ENCODE results near the gene DYNC1LI1. TPM values are rescaled to one million over a fixed set of nuclear protein-coding genes. Genes with fewer than 3 reads are reported as not detected.
A peak's percentile ranks its signal among the peaks of the same experiment; 100 is the strongest.

The DYNC1LI1 gene
- total RNA-seq, 1 donor from 2014 or later, result 35.9 TPM

GRCh38 chr3:32577174-32577573, 6.5 kb upstream of the DYNC1LI1 start:
- no peak for DNase-seq (ENCODE audit: low spot score)
- Mint-ChIP-seq H3K9me3 (no peaks in the 10 kb centered on the region), H3K36me3 (ENCODE audit: low read depth) (no peaks in the 10 kb centered on the region), H3K27me3 (ENCODE audit: insufficient read depth) (no peaks in the 10 kb centered on the region), H3K4me3 (no peak overlapping the region), H3K4me1 (ENCODE audit: low read depth) (peaks cover 12% of the 10 kb centered on the region), H3K27ac (no peak overlapping the region)
- intact Hi-C loops (cut with micrococcal nuclease), result loop anchor here (1.0 kb wide), 1 partner anchor 8 kb away; no protein-coding TSS in a partner anchor

- Mint-ChIP-seq H3K36me3 (ENCODE audit: low read depth) (no peaks in the 10 kb centered on the region), H3K9me3 (no peaks in the 10 kb centered on the region), H3K4me3 (no peak overlapping the region), H3K27me3 (ENCODE audit: insufficient read depth) (no peaks in the 10 kb centered on the region), H3K27ac (no peak overlapping the region), H3K4me1 (ENCODE audit: low read depth) (peaks cover 18% of the 10 kb centered on the region)
- no peak for DNase-seq (ENCODE audit: low spot score)
- intact Hi-C loops (cut with micrococcal nuclease), result no loop called here
Observed at GRCh38 chr3:32575451-32576113, 4.9 kb upstream of the DYNC1LI1 start.

- H3K27ac Mint-ChIP-seq, result peak overlapping the region; percentile 88
- H3K27me3 Mint-ChIP-seq (ENCODE audit: insufficient read depth), result no peaks in the 10 kb centered on the region
- H3K36me3 Mint-ChIP-seq (ENCODE audit: low read depth), result peaks cover 5% of the 10 kb centered on the region
- peaks cover 22% of the 10 kb centered on the region for H3K4me1 Mint-ChIP-seq (ENCODE audit: low read depth)
- DNase-seq (ENCODE audit: low spot score), result no peak
- peak overlapping the region; percentile 87 for H3K4me3 Mint-ChIP-seq
- H3K9me3 Mint-ChIP-seq, result no peaks in the 10 kb centered on the region
- intact Hi-C loops (cut with micrococcal nuclease), result loop anchor here (2.0 to 5.0 kb wide), 4 partner anchors 178 to 870 kb away; partner anchors contain the start of genes CMTM8 and UBP1
Observed at GRCh38 chr3:32571192-32571485, 481 bp upstream of the DYNC1LI1 start.

GRCh38 chr3:32569540-32570420, 878 bp downstream of the DYNC1LI1 start:
- H3K27me3 Mint-ChIP-seq (ENCODE audit: insufficient read depth), result no peaks in the 10 kb centered on the region
- H3K4me3 Mint-ChIP-seq, result peak overlapping the region; percentile 91
- intact Hi-C loops (cut with micrococcal nuclease), result loop anchor here (1.0 to 5.0 kb wide), 9 partner anchors 8 to 871 kb away; partner anchors contain the start of genes CMTM6, CMTM8, CNOT10 and CRTAP
- peak; percentile 42 for DNase-seq (ENCODE audit: low spot score)
- peaks cover 22% of the 10 kb centered on the region for H3K4me1 Mint-ChIP-seq (ENCODE audit: low read depth)
- peaks cover 6% of the 10 kb centered on the region for H3K36me3 Mint-ChIP-seq (ENCODE audit: low read depth)
- peak overlapping the region; percentile 71 for H3K27ac Mint-ChIP-seq
- no peaks in the 10 kb centered on the region for H3K9me3 Mint-ChIP-seq

- Mint-ChIP-seq H3K9me3 (no peaks in the 10 kb centered on the region), H3K27ac (no peak overlapping the region), H3K27me3 (ENCODE audit: insufficient read depth) (no peaks in the 10 kb centered on the region), H3K4me3 (peak overlapping the region; percentile 91), H3K4me1 (ENCODE audit: low read depth) (peaks cover 22% of the 10 kb centered on the region), H3K36me3 (ENCODE audit: low read depth) (peaks cover 8% of the 10 kb centered on the region)
- no peak for DNase-seq (ENCODE audit: low spot score)
- intact Hi-C loops (cut with micrococcal nuclease), result loop anchor here (1.0 kb wide), 1 partner anchor 8 kb away; no protein-coding TSS in a partner anchor
Observed at GRCh38 chr3:32568953-32569352, 1.7 kb downstream of the DYNC1LI1 start.

GRCh38 chr3:32564195-32564594, 6.5 kb downstream of the DYNC1LI1 start:
- no peak for DNase-seq (ENCODE audit: low spot score)
- H3K9me3 Mint-ChIP-seq, result no peaks in the 10 kb centered on the region
- intact Hi-C loops (cut with micrococcal nuclease), result no loop called here
- H3K27ac Mint-ChIP-seq, result no peak overlapping the region
- H3K27me3 Mint-ChIP-seq (ENCODE audit: insufficient read depth), result no peaks in the 10 kb centered on the region
- peaks cover 14% of the 10 kb centered on the region for H3K36me3 Mint-ChIP-seq (ENCODE audit: low read depth)
- H3K4me1 Mint-ChIP-seq (ENCODE audit: low read depth), result peaks cover 8% of the 10 kb centered on the region
- no peak overlapping the region for H3K4me3 Mint-ChIP-seq

- Mint-ChIP-seq H3K36me3 (ENCODE audit: low read depth) (peaks cover 14% of the 10 kb centered on the region), H3K9me3 (no peaks in the 10 kb centered on the region), H3K4me1 (ENCODE audit: low read depth) (no peaks in the 10 kb centered on the region), H3K27me3 (ENCODE audit: insufficient read depth) (no peaks in the 10 kb centered on the region), H3K4me3 (no peak overlapping the region), H3K27ac (no peak overlapping the region)
- DNase-seq (ENCODE audit: low spot score), result no peak
- intact Hi-C loops (cut with micrococcal nuclease), result no loop called here
Observed at GRCh38 chr3:32562640-32563039, 8.0 kb downstream of the DYNC1LI1 start.

GRCh38 chr3:32557640-32558352, 12.9 kb downstream of the DYNC1LI1 start:
- Mint-ChIP-seq H3K4me3 (no peak overlapping the region), H3K36me3 (ENCODE audit: low read depth) (peaks cover 7% of the 10 kb centered on the region), H3K9me3 (no peaks in the 10 kb centered on the region), H3K27me3 (ENCODE audit: insufficient read depth) (no peaks in the 10 kb centered on the region), H3K4me1 (ENCODE audit: low read depth) (peaks cover 13% of the 10 kb centered on the region), H3K27ac (no peak overlapping the region)
- DNase-seq (ENCODE audit: low spot score), result no peak
- intact Hi-C loops (cut with micrococcal nuclease), result no loop called here

GRCh38 chr3:32556332-32556731, 14.3 kb downstream of the DYNC1LI1 start:
- peaks cover 7% of the 10 kb centered on the region for H3K36me3 Mint-ChIP-seq (ENCODE audit: low read depth)
- no peak overlapping the region for H3K27ac Mint-ChIP-seq
- H3K9me3 Mint-ChIP-seq, result no peaks in the 10 kb centered on the region
- no peaks in the 10 kb centered on the region for H3K27me3 Mint-ChIP-seq (ENCODE audit: insufficient read depth)
- intact Hi-C loops (cut with micrococcal nuclease), result no loop called here
- no peak for DNase-seq (ENCODE audit: low spot score)
- no peak overlapping the region for H3K4me3 Mint-ChIP-seq
- H3K4me1 Mint-ChIP-seq (ENCODE audit: low read depth), result peaks cover 26% of the 10 kb centered on the region

GRCh38 chr3:32553973-32554372, 16.7 kb downstream of the DYNC1LI1 start:
- Mint-ChIP-seq H3K27me3 (ENCODE audit: insufficient read depth) (no peaks in the 10 kb centered on the region), H3K4me1 (ENCODE audit: low read depth) (peaks cover 30% of the 10 kb centered on the region), H3K4me3 (no peak overlapping the region), H3K27ac (no peak overlapping the region), H3K36me3 (ENCODE audit: low read depth) (peaks cover 4% of the 10 kb centered on the region), H3K9me3 (no peaks in the 10 kb centered on the region)
- no peak for DNase-seq (ENCODE audit: low spot score)
- intact Hi-C loops (cut with micrococcal nuclease), result no loop called here

GRCh38 chr3:32553459-32553858, 17.2 kb downstream of the DYNC1LI1 start:
- Mint-ChIP-seq H3K4me3 (no peak overlapping the region), H3K9me3 (no peaks in the 10 kb centered on the region), H3K27ac (no peak overlapping the region), H3K4me1 (ENCODE audit: low read depth) (peaks cover 30% of the 10 kb centered on the region), H3K36me3 (ENCODE audit: low read depth) (peaks cover 4% of the 10 kb centered on the region), H3K27me3 (ENCODE audit: insufficient read depth) (no peaks in the 10 kb centered on the region)
- no peak for DNase-seq (ENCODE audit: low spot score)
- intact Hi-C loops (cut with micrococcal nuclease), result no loop called here

GRCh38 chr3:32552013-32552412, 18.6 kb downstream of the DYNC1LI1 start:
- Mint-ChIP-seq H3K27ac (no peak overlapping the region), H3K4me1 (ENCODE audit: low read depth) (peaks cover 29% of the 10 kb centered on the region), H3K9me3 (no peaks in the 10 kb centered on the region), H3K4me3 (no peak overlapping the region), H3K27me3 (ENCODE audit: insufficient read depth) (no peaks in the 10 kb centered on the region), H3K36me3 (ENCODE audit: low read depth) (peaks cover 6% of the 10 kb centered on the region)
- intact Hi-C loops (cut with micrococcal nuclease), result no loop called here
- DNase-seq (ENCODE audit: low spot score), result no peak

- peaks cover 24% of the 10 kb centered on the region for H3K4me1 Mint-ChIP-seq (ENCODE audit: low read depth)
- H3K4me3 Mint-ChIP-seq, result no peak overlapping the region
- DNase-seq (ENCODE audit: low spot score), result no peak
- intact Hi-C loops (cut with micrococcal nuclease), result no loop called here
- H3K36me3 Mint-ChIP-seq (ENCODE audit: low read depth), result peaks cover 7% of the 10 kb centered on the region
- no peak overlapping the region for H3K27ac Mint-ChIP-seq
- no peaks in the 10 kb centered on the region for H3K9me3 Mint-ChIP-seq
- H3K27me3 Mint-ChIP-seq (ENCODE audit: insufficient read depth), result no peaks in the 10 kb centered on the region
Observed at GRCh38 chr3:32551496-32551895, 19.2 kb downstream of the DYNC1LI1 start.

Data from activated T-helper 1 cell treated with anti-CD3 and anti-CD28 coated beads, Interleukin-12 subunit alpha, Interleukin-12 subunit beta, Interleukin-2, Interleukin-4 antibody, amounts not matched to agents 30 ng/mL and 10 ng/mL and 1 ng/mL, durations not matched to agents 14 hours and 24 hours and 36 hours (primary cell).